Cerebellar cortex (tissue), 1 donor: ENCODE results near the gene MUC4.
A peak's percentile ranks its signal among the peaks of the same experiment; 100 is the strongest.

ENCODE experiments used
- DNase-seq: peaks from one replicate; pipeline ENCODE4 v3.0.0-alpha.2; 2015; ENCODE audit warnings: low spot score

Gene MUC4, protein sequence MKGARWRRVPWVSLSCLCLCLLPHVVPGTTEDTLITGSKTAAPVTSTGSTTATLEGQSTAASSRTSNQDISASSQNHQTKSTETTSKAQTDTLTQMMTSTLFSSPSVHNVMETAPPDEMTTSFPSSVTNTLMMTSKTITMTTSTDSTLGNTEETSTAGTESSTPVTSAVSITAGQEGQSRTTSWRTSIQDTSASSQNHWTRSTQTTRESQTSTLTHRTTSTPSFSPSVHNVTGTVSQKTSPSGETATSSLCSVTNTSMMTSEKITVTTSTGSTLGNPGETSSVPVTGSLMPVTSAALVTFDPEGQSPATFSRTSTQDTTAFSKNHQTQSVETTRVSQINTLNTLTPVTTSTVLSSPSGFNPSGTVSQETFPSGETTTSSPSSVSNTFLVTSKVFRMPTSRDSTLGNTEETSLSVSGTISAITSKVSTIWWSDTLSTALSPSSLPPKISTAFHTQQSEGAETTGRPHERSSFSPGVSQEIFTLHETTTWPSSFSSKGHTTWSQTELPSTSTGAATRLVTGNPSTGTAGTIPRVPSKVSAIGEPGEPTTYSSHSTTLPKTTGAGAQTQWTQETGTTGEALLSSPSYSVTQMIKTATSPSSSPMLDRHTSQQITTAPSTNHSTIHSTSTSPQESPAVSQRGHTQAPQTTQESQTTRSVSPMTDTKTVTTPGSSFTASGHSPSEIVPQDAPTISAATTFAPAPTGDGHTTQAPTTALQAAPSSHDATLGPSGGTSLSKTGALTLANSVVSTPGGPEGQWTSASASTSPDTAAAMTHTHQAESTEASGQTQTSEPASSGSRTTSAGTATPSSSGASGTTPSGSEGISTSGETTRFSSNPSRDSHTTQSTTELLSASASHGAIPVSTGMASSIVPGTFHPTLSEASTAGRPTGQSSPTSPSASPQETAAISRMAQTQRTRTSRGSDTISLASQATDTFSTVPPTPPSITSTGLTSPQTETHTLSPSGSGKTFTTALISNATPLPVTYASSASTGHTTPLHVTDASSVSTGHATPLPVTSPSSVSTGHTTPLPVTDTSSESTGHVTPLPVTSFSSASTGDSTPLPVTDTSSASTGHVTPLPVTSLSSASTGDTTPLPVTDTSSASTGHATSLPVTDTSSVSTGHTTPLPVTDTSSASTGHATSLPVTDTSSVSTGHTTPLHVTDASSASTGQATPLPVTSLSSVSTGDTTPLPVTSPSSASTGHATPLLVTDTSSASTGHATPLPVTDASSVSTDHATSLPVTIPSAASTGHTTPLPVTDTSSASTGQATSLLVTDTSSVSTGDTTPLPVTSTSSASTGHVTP (N-terminal part only)

DNA sequence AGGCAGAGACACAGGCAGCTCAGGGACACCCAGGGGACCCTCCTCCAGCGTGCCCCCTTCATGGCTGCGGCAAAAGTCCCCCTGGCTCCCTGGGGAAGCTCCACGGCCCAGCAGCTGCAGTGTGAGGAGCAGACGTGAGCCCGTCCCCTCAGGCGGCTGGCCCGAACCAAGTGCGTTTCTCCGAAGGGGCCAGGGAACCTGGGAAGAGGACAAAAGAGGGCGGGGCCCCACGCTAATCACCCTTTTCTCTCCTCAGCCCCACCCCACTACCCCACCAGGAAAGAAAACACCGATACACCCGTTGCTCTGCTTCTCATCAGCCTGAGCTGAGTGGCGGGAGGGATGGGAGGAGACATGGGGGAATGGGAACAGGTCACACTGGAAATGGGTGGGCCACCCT lies at the start of gene MUC4:
TSS of gene MUC4 (minus strand) at position 174 of the 400 bp plus-strand sequence. CDS start at position 62, 112 bp downstream.
- DNase-seq: no peak

DNA sequence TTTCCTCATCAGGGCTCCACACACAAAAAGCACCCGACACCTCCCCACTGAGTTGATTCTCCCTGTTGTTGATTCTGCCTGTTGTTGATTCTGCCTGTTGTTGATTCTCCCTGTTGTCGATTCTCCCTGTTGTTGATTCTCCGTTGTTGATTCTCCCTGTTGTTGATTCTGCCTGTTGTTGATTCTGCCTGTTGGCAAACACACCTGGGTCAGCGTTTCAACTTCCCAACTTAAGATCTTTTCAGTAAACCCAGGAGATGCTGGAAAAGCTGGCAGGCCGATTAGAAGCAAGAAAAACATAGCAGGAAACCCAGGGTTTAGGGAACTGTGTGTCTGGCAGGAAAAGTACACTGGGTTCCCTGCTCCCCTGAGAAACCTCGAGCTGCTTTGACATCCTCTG lies 48.7 kb upstream of the MUC4 start:
- DNase-seq: no peak

DNA sequence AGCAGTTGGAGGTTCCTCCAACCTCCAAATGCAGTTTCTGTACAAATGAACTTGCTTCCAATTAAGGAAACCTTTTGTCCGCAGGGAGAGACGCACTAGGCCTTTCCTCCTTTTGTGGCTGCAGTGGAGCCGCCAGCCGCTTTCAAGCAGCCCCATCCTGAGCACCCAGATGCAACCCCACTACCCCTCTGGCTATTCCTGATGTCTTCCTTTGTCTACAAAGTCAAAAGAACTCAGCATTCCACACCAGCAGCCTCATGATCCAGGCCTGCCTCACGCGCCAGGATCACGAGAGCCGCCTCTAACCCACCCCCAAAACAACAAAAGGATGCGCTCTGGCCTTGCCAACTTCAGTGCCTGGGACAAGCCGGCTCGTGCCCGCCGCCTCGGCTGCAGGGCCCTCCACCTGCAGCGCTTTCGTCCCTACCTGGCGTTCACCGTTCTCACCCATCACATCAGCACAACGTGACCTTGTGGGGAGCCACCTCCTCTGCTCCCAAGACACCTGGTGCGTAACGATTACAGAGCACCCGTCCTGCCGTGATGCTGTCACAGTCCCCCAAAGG lies 48.2 kb upstream of the MUC4 start:
- no peak for DNase-seq

DNA sequence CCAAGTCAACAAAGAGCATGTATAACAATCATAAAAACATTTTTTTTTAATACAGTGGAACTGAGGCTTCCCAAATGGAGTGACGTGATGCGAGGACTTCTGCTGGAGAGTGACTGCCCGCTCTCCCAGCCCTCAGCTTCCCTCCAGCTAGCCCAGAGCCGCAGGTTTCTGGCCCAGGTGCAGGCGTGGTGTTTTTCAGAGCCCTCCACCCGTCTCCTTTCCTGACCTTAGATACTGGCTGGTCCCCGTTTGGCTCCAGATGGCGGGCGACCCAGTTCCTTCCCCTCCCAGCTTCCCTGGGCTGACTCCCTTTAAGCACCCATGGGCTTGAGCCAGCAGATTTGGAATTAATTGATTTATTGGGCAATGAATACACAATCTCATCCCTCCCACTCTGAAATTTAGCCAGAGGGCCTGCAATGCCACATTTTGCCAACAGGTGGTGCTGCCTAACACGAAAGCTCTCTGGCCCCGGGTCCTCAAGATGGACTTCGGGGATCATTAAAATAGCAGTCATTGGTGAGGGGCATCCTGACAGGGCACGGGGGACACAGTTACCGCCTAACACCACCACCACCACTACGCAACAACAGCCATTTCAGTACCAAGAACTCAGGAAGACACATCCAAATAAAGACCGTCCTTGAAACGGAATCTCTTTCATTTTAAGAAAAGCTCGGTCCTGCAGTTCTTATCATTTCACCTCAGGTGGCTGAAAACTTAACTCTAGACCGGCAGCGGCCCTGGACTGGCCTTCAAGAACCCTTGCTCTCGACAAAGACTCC lies 47.5 kb upstream of the MUC4 start:
- peak; percentile 83 for DNase-seq

DNA sequence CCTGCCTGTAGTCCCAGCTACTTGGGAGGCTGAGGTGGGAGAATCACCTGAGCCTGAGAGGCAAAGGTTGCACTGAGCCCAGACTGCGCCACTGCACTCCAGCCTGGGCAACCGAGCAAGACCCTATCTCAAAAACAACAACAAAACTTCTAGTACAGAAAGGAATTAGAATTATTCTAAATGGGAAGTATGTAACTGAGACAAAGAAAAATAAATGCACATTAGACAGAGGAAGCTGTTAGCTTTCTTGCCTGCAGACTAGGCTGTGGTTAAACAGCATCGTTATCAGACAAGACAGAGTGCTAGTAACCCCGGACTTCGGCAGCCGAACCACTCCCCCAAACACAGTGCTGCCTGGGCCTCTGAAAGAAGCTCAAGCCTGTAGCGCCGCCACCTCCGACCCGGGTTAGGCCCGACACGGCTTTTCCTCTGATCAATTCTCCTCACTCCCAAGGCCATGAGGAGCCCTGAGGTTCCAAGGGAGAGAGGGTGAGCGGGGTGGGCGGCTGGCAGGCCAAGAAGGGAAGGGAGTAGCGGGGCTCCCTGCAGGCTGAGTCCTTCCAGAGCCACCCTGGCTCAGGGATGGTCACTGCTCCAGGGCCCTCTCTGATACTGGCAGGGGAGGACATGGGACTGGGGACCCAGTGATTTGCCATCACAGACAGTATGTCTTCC lies 44.8 kb upstream of the MUC4 start:
- DNase-seq: no peak

DNA sequence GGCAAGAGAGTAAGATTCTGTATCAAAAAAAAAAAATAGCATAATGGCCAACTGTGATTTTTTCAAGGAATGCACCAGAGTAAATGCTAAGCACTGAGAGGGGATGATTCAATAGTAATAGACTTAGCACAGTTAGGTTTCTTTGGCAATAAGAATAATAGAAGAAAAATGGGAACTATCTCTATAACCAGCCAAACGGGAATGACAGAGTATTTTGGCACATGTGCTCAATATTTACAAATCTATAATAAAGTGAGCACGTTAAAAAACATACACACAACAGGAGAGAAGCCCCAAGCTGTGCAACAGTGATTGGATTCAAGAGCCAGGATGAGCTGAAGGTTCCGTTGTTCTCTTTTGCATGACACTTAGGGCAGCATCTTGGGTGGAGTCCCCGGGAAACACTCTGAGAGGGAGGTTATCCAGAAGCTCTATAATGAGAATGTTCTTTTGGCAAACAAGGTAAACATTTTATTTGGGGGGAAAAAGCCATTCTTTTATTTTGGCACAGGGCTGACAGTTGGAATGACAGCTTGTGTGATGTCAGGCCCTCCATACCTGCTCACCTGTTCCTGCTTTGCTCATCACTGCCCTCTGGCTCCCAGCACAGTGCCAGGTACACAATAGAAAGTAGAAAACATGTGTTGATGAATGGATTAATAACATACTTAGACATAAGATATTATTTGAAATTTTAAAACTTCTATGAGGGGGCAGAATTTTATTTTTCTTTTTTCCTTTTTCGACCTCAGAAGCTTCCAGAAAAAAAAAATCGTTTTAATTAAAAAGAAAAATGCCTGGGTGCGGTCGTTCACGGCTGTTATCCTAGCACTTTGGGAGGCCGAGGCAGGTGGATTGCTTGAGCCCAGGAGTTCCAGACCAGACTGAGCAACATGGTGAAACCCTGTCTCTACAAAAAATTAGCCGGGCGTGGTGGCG lies 44.0 kb upstream of the MUC4 start:
- no peak for DNase-seq

DNA sequence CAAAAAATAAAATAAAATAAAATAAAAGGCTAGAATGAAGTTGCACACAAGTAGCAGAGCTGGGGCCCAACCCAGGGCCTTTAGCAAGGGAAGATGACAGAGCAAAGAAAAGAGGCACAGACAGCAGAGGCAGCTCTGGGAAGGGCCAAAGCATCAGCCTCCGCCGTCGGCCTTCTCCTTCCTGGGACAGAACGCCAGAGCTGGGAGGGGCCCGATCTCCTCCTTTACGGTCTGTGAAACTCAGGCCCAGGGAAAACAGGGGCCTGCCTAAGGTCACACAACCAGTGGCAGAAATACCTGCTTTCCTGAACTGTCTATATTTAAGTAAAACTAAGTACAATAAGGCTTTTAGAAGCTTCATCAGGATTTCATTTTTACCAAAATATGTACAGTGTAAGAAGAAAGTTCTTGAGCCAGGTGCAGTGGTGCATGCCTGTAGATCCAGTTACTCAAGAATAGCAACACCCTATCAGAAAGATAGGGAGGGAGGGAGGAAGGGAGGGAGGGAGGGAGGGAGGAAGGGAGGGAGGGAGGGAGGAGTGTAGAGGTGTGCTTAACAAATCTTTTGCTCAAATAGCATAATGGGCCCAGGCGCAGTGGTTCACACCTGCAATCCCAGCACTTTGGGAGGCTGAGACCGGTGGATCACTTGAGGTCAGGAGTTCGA lies 43.0 kb upstream of the MUC4 start:
- no peak for DNase-seq

DNA sequence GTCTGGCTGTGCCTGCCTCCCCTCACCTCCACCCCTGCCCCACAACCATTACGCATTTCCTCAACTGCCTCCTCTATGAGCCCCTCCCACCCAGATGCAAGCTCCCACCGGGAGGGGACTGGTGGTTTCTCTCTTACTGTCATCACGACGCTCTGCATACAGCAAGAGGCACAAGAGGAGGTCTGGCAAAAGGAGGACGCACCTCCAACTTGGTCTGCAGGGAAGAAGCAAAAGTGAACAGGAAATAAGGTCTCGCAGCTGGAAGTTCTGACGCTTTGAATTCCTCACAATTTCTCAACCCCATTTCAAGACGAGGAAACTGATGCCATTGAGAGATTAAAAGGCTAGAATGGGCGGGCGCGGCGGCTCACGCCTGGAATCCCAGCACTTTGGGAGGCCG lies 42.3 kb upstream of the MUC4 start:
- no peak for DNase-seq

DNA sequence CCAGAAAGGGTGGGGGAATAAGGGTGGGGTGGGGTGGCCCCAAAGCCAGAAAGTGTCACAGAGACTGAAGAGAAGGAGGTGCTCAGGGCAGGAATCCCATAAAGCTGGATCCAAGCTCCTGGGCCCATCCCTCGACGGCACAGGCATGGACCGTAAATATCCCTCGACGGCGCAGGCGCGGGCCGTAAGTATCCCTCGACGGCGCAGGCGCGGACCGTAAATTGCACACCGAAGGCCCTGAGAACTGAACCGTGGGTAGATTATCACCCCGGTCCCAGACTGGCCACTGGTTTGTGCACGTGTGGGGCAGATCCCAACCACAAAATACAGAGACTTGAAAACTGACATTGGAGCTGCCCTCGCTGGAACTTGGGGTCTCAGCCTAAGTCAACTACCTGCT lies 41.3 kb upstream of the MUC4 start:
- no peak for DNase-seq

DNA sequence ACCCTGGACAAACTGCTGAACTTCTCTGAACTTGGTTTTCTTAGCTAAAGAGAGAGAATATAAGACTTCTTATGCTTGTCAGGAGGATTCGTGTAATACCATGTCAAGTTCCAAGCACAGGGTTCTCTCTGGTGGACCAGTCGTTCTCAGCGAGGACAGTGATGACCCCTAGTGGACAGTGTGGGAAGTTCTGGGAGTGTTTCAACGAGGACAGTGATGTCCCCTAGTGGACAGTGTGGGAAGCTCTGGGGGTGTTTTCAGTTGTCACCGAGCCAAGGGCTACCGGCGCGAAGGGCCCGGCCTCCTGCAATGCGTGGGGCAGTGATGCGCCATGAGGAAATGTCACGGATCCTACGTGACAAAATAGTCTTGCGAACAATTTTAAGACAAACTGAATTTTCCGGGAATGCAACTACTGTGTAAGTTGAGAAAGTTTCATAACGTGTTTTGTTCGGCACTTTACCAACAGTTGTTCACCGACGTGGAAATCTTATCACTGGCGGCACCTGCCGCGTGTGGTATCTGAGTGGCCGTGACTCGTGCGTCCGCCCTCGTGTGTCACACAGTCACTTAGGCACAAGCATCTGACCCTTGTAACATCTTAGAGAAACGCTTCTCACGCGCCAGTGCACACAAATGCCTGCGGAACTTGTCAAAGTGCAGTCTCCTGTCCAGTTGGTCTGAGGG lies 39.3 kb upstream of the MUC4 start:
- peak; percentile 91 for DNase-seq

DNA sequence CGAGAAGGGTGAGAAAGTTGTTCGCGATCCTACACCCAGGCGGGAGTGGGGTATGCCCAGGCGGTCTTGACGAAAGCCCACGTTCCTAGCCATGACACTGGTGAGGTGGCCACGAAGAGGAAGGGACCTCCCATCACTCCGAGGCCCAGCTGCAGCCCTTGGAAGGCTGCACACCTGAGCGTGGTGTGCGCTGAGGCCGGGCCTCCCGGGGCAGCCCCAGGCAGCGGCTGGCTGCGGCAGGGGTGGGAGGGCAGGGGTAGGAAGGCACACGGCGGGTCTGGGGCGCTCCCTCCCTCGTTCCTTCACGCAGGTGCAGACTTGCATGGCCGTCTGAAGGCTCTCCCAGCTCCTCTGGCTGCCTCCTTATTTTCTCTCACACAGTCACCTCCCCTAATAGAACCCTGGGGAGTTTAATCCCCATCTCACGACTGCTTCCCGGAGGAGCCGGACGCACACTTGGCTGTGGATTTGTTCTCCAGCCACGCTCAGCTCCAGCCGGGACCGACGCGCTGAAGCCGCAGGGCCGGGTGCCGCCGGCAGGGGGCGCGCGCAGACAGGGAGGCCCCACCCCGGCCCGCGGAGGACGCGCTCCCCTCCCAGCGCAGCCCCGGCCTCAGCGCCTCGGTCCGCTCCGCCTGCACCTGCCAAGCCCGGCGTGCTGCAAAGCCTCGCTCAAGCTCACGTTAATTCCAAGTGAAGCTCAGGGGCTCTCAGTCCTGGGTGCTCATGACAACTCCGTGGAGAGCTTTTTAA lies 37.8 kb upstream of the MUC4 start:
- no peak for DNase-seq

DNA sequence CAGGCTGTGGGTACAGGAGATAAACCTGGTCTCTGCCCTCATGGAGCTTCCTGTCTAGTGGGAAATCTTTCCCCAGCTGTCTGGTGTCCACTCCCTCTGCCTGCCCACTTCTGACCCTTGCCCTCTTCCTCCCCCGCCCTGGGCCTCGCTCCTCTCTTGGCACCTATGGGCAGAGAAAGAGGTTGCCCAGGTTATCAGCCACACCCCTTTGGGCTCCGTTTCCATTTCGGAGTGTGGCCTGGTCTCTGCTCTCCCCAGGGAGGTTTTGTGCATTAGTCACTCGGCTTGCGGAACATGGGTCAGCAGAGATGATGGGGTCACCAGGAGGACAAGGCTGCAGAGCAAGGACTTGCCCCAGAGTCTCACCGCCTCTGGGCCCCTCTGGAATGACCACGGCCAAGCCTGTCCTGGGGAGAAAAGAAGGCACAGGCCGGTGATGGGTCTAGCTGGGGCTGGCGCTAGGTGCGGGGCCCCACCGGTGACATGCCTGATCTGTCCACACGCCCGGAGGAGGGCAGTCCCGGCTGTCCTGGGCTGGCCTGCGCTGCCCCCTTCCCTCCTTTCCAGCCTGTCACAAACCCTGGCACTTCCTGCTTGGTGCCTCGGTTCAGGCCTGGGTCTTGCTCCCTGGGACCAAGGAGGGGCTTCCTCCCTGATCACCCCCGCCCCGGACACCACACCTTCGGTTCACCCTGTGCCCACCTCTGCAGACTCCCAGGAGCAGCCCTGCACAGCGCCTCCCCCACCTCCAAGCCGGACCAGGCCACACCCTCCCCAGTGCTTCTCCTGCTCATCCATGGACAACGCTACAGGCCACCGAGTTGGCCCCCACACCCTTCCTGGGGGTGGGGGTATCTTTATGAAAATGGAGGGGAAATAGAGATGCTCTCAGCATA lies 35.6 kb upstream of the MUC4 start:
- no peak for DNase-seq

DNA sequence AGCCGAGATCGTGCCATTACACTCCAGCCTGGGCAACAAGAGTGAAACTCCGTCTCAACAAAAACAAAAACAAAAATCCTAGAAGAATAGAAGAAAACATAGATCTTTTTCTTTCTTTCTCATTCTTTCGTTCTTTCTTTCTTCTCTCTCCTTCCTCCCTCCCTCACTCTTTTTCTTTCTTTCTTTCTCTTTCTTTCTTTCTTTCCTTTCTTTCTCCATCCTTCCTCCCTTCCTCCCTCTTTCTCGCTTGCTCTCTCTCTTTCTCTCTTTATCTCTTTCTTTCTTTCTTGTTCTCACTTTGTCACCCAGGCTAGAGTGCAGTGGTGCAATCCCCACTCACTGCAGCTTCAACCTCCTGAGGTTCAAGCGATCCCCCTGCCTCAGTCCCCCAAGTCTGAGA lies 33.8 kb upstream of the MUC4 start:
- no peak for DNase-seq

DNA sequence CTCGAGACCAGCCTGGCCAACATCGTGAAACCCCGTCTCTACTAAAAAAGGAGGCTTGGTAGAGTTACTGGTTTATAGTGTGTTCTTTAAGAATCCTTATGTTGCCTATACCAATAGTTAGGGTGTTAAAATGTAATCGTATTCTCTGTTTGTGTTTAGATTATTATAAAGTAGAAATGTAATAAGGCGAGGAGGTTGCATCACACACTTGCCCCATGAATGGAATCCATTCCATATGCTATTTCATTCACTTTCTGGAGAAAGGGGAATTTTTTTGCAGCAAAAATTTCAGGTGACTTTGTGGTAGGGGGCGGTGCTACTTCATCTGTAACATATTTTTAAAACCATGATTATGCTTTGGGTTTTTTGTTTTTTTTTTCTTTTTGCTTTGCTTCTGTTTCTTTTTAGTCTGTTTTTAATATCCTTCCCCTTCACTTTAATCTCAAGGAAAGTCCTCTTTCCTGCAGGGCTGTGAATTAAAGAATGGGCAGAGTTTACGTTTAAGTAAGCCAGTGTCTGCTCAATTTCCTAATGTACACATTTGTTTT lies 33.0 kb upstream of the MUC4 start:
- no peak for DNase-seq

DNA sequence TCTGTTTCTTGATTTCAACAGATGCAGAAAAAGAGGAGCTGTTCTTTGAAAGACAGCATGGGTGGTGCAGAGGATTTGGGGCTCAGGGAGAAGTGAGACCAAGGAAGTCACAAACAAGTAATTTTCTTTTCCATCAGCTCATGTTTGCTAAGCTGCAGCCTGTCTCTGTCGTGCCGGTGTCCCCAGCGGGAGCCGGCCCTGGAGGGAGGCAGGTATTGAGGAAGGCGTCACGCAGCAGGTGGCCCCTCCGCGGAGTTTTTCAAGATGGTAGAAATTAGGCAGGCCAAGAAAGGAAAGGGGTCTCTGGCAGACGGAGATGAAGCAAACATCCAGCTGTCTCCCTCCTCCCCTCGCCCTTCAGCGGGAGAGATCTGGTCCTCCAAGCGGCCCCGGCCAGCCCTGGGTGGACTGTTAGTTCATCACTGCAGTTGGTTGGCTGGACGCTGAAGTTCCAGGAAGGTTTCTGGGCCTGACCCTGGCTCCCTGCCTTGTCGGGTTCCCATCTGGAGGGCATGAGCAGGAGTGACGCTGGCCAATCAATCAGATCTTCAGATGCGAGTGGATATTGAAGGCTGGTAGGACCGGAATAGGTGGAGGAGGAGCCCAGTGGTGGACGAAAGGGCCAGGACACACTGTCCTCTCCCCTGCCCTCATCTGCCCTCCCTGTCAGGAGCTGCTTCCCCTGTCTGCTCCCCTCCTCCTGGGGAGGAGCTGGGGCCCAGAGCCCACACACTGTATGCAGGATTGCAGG lies 27.7 kb upstream of the MUC4 start:
- DNase-seq: no peak
